ENCODE results near the gene SCAMP4.
A peak's percentile ranks its signal among the peaks of the same experiment; 100 is the strongest.

Gene SCAMP4

GRCh38 chr19:1942078-1942933 lies 37.1 kb downstream of the SCAMP4 start:
- DNase-seq = peak; percentile 68 to 75

- peak; percentile 56 to 60 for DNase-seq
Observed at GRCh38 chr19:1942934-1943555, 37.8 kb downstream of the SCAMP4 start.

GRCh38 chr19:1943661-1944087 lies 38.5 kb downstream of the SCAMP4 start:
- DNase-seq = no peak

- peak; percentile 30 to 47 for DNase-seq
Observed at GRCh38 chr19:1944088-1944915, 39.1 kb downstream of the SCAMP4 start.

- DNase-seq = no peak
Observed at GRCh38 chr19:1944916-1945561, 39.8 kb downstream of the SCAMP4 start.

- peak; percentile 6 to 8 for DNase-seq
Observed at GRCh38 chr19:1945899-1946298, 40.7 kb downstream of the SCAMP4 start.

- no peak for DNase-seq
Observed at GRCh38 chr19:1947651-1948209, 42.5 kb downstream of the SCAMP4 start.

GRCh38 chr19:1949304-1950101 lies 44.3 kb downstream of the SCAMP4 start:
- no peak for DNase-seq

GRCh38 chr19:1950640-1951039 lies 45.4 kb downstream of the SCAMP4 start:
- DNase-seq = no peak

GRCh38 chr19:1952635-1953034 lies 47.4 kb downstream of the SCAMP4 start:
- DNase-seq = no peak

- no peak for DNase-seq
Observed at GRCh38 chr19:1953037-1953436, 47.8 kb downstream of the SCAMP4 start.

GRCh38 chr19:1953441-1954094 lies 48.4 kb downstream of the SCAMP4 start:
- no peak for DNase-seq

GRCh38 chr19:1954532-1954933 lies 49.3 kb downstream of the SCAMP4 start:
- DNase-seq = no peak

- DNase-seq = no peak
Observed at GRCh38 chr19:1955171-1956121, 50.2 kb downstream of the SCAMP4 start.

GRCh38 chr19:1956122-1956494 lies 50.9 kb downstream of the SCAMP4 start:
- no peak for DNase-seq

GRCh38 chr19:1956868-1957492 lies 51.8 kb downstream of the SCAMP4 start:
- DNase-seq = no peak

- no peak for DNase-seq
Observed at GRCh38 chr19:1957562-1958248, 52.5 kb downstream of the SCAMP4 start.

- no peak for DNase-seq
Observed at GRCh38 chr19:1959928-1960589, 54.9 kb downstream of the SCAMP4 start.

Data from Kasumi-1 (cell line).